GM20431 (cell line): Measurements from ENCODE around the gene LCE1C.

Experiments used
- in situ Hi-C: fragments of 300-500 bp; cut with MseI, MboI; formaldehyde crosslinking; loops from one replicate; pipeline ENCODE4 v1.15.0; 2020; ENCODE audit warnings: low sequenced_read_pairs; ENCODE audit not compliant: unreplicated experiment

Gene LCE1C

GRCh38 chr1:152806576-152806975 lies at the start of gene LCE1C:
Gene LCE1C, minus strand, starts transcription at chr1:152806651. Its CDS starts 1,173 bp downstream, at chr1:152805478.
- in situ Hi-C loops, result no loop called here

GRCh38 chr1:152855661-152856060 lies 49.2 kb upstream of the LCE1C start:
- in situ Hi-C loops, result no loop called here

- in situ Hi-C loops, result no loop called here
These were observed 36.1 kb upstream of the LCE1C start, which contains the start of gene LCE6A for GRCh38 chr1:152842556-152842955. Gene LCE6A, plus strand, starts transcription at chr1:152842856. Its CDS starts 665 bp downstream, at chr1:152843521.

GRCh38 chr1:152836870-152837269 lies 30.4 kb upstream of the LCE1C start:
- in situ Hi-C loops, result no loop called here

GRCh38 chr1:152827173-152827572 lies 20.7 kb upstream of the LCE1C start, which contains the start of gene LCE1A:
Gene LCE1A, plus strand, starts transcription at chr1:152827473. Its CDS starts 0 bp downstream, at chr1:152827473.
- in situ Hi-C loops, result no loop called here

- in situ Hi-C loops, result no loop called here
These were observed 18.5 kb upstream of the LCE1C start for GRCh38 chr1:152824964-152825363.

- in situ Hi-C loops, result no loop called here
These were observed 16.8 kb upstream of the LCE1C start for GRCh38 chr1:152823294-152823693.

GRCh38 chr1:152817309-152817708 lies 10.9 kb upstream of the LCE1C start:
- in situ Hi-C loops, result no loop called here

GRCh38 chr1:152811671-152812070 lies 5.2 kb upstream of the LCE1C start, which contains the start of gene LCE1B:
Gene LCE1B, plus strand, starts transcription at chr1:152811971. Its CDS starts 476 bp downstream, at chr1:152812447.
- in situ Hi-C loops, result no loop called here

GRCh38 chr1:152811050-152811449 lies 4.6 kb upstream of the LCE1C start:
- in situ Hi-C loops, result no loop called here

GRCh38 chr1:152801333-152801732 lies 5.1 kb downstream of the LCE1C start:
- in situ Hi-C loops, result no loop called here

GRCh38 chr1:152796421-152796820 lies 10.0 kb downstream of the LCE1C start, which contains the start of gene LCE1D:
Gene LCE1D, plus strand, starts transcription at chr1:152796721. Its CDS starts 1,074 bp downstream, at chr1:152797795.
- in situ Hi-C loops, result no loop called here

GRCh38 chr1:152795686-152796085 lies 10.8 kb downstream of the LCE1C start:
- in situ Hi-C loops, result no loop called here

GRCh38 chr1:152786077-152786476 lies 20.4 kb downstream of the LCE1C start, which contains the start of gene LCE1E:
Gene LCE1E, plus strand, starts transcription at chr1:152786257. Its CDS starts 1,043 bp downstream, at chr1:152787300.
- in situ Hi-C loops, result no loop called here

GRCh38 chr1:152783095-152783494 lies 23.4 kb downstream of the LCE1C start:
- in situ Hi-C loops, result no loop called here

- in situ Hi-C loops, result no loop called here
These were observed 28.8 kb downstream of the LCE1C start for GRCh38 chr1:152777510-152778137.

- in situ Hi-C loops, result no loop called here
These were observed 30.1 kb downstream of the LCE1C start for GRCh38 chr1:152776361-152776760.

- in situ Hi-C loops, result no loop called here
These were observed 31.6 kb downstream of the LCE1C start, which contains the start of gene LCE1F for GRCh38 chr1:152774875-152775274. Gene LCE1F, plus strand, starts transcription at chr1:152775140. Its CDS starts 1,232 bp downstream, at chr1:152776372.

GRCh38 chr1:152770411-152770810 lies 36.0 kb downstream of the LCE1C start:
- in situ Hi-C loops, result no loop called here

- in situ Hi-C loops, result no loop called here
These were observed 37.5 kb downstream of the LCE1C start for GRCh38 chr1:152768847-152769533.

GRCh38 chr1:152761609-152762213 lies 44.7 kb downstream of the LCE1C start:
- in situ Hi-C loops, result no loop called here
